Urothelium cell line (cell line): ENCODE measurements around the gene RNGTT.
"Not testable (repeated sequence)": the region's sequence is repeated elsewhere in the genome, so short reads cannot be mapped to it uniquely, and the experiment has no call there.

ENCODE experiments used
- DNase-seq: peaks from one replicate; pipeline ENCODE4 v3.0.0; 2011; ENCODE audit warnings: low spot score, mixed read lengths
- FAIRE-seq: peaks from 2 replicates; lab custom pipeline; 2011; peaks lifted over from hg19 to GRCh38; lab: Jason Lieb, UNC

Gene RNGTT

GRCh38 chr6:88963139-88964090 lies at the start of gene RNGTT:
RNGTT (minus strand) TSS chr6:88963618; CDS start chr6:88963409, 209 bp downstream.
- FAIRE-seq (no peak), DNase-seq (peak; percentile 95)

- no peak for FAIRE-seq
These were observed 48.0 kb upstream of the RNGTT start for GRCh38 chr6:89011436-89011835.

GRCh38 chr6:89010825-89011224 lies 47.4 kb upstream of the RNGTT start:
- no peak for DNase-seq
- FAIRE-seq, result no peak

More at GRCh38 chr6:89011436-89011835, 48.0 kb upstream of the RNGTT start:
- DNase-seq, result no peak

DNA sequence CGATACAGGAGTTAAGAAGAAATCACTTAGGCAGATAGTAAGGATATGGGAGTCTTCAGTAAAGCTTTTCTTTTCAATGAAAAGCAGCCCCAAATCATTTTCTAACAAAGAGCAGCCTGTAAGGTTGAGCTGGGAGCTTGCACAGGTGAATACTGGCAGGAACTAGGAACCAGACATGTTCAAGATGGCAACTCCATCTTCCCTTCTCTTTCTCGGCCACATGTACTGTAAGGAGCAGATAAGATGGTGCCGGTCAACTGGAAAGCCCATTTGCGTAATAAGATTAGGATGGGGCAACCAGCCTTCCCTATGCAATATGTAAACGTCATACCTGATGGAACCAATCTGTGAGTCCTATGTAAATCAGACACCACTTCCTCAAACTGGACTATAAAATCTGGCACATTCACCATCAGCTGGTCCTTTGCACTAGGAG lies 46.2 kb upstream of the RNGTT start:
- no peak for FAIRE-seq

GRCh38 chr6:89008815-89009374 lies 45.5 kb upstream of the RNGTT start:
- no peak for FAIRE-seq

More for the DNA sequence above, 46.2 kb upstream of the RNGTT start:
- DNase-seq, result no peak

DNA sequence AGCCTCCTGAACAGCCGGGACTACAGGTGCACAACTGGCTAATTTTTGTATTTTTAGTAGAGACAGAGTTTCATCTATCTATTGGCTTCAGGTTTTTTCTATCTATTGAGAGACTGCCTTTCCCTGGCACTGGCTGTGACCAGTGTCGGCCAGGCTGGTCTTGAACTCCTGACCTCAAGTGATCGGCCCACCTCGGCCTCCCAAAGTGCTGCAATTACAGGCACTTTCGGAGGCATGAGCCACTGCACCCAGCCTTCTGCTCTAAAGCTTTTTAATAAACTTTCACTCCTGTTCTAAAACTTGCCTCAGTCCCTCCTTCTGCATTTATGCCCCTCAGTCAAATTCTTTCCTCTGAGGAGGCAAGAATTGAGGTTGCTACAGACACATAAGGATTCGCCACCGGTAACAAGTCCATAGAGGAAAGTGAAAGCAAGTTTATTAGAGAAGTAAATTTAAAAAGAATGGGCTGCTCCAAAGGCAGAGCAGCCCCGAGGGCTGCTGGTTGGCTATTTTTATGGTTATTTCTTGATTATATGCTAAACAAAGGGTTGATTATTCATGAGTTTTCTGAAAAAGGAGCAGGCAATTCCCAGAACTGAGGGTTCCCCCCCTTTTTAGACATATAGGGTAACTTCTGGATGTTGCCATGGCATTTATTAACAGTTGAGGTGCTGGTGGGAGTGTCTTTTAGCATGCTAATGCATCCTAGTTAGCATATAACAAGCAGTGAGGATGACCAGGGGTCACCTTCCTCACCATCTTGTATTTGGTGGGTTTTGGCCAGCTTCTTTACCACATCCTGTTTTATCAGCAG lies 44.8 kb upstream of the RNGTT start:
- DNase-seq (no peak), FAIRE-seq (no peak)

More at GRCh38 chr6:89008815-89009374, 45.5 kb upstream of the RNGTT start:
- no peak for DNase-seq

DNA sequence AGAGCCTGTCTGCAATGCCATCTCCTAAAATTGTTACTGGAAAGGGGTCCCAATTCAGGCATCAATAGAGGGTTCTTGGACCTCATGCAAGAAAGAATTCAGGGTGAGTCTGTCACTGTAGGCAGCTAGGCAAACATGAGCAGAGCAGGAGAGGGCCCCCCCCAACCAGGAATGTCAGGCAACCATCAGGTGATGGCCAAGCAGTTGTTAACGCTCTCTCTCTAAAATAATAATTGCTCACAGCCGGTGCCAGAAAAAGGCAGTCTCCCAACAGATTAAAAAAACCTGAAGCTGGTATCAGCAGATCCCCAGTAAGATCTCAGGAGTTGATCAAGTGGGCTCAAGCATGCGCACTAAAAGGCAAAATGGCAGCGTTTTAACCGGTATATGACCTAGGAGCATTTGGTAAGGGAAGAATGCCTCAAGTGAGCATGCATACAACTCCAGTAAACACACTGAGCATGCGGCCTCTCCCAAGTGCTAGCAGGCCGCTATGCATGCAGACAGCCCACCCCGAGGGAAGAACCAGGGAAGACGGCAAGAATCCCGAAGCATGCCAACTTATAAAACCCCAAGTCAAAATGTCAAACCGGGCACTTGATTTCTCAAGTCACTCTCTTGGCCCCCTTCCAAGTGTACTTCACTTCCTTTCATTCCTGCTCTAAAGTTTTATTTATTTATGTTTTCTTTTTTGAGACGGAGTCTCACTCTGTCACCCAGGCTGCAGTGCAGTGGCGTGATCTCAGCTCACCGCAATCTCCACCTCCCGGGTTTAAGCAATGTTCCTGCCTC lies 44.0 kb upstream of the RNGTT start:
- FAIRE-seq (no peak), DNase-seq (no peak)

- no peak for DNase-seq
- FAIRE-seq, result no peak
These were observed 39.1 kb upstream of the RNGTT start for GRCh38 chr6:89002523-89002922.

DNA sequence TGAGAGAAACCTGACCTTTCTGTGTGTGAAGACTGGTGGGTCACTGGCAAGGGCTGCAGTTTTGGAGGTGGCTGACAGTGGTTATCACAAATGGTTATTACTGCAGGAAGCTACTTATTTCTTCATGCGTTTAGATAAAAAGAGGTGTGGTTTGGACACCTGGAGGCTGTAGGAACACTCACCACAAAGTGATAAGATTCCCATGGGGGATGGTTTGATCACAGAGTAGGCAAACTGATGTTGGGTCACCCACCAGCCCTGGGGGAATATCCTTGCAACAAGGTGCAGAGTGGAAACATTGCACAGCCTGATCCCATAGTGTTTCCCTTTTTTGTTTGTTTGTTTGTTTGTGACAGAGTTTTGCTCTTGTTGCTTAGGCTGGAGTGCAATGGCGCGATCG lies 33.9 kb upstream of the RNGTT start:
- no peak for FAIRE-seq
- DNase-seq, result no peak

- DNase-seq (no peak), FAIRE-seq (no peak)
These were observed 29.5 kb upstream of the RNGTT start for GRCh38 chr6:88992741-88993552.

GRCh38 chr6:88989215-88989614 lies 25.8 kb upstream of the RNGTT start:
- FAIRE-seq, result no peak
- no peak for DNase-seq

DNA sequence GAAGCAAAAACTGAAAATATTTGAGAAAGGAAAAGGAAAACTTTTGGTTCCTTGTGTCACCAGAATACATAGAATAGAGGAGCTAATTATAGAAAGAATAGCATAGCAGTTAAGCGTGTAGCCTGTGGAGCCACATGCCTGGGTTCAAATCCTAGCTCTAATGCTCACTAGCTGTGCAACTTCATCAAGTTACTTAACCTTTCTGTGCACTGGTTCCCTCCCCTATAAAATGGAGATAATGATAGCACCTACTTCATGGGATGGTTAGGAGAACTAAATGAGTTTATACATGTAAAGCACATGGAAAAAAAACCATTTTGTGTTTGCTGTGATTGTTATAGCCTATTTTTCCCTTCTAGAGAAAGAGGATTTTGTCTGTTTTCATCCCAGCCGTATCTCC lies 24.5 kb upstream of the RNGTT start:
- DNase-seq (no peak), FAIRE-seq (no peak)

DNA sequence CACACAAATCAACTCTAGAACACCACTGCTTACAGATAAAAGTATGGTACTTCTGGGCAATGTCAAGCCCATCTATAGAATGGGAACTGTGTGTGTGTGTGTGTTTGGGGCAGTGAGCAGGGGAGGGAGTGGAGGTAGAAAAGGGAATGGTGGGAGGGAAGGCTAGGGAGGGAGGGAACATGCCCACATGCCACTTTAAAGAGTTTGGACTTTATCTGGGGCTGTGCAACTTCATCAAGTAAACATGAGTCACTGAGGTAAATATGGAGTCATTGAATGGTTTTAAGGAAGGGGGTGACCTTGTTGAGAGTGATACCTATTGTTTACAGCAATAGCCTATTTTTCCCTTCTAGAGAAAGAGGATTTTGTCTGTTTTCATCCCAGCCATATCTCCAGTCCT lies 22.5 kb upstream of the RNGTT start:
- no peak for FAIRE-seq
- no peak for DNase-seq

DNA sequence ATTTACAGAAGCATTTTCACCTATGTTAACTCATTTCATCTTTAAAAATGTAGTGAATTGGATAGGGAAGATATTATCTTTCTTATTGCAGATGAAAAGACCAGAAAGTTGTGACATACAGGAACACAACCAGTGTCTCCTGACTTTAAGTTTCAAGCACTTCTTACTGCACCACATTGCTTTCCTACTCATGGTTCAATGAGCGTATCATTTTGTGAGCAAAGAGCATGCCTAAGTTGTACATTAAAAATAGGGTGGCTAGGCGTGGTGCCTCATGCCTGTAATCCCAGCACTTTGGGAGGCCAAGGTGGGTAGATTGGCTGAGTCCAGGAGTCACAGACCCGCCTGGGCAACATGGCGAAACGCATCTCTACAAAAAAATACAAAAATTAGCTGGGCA lies 21.2 kb upstream of the RNGTT start:
- DNase-seq (no peak), FAIRE-seq (no peak)

DNA sequence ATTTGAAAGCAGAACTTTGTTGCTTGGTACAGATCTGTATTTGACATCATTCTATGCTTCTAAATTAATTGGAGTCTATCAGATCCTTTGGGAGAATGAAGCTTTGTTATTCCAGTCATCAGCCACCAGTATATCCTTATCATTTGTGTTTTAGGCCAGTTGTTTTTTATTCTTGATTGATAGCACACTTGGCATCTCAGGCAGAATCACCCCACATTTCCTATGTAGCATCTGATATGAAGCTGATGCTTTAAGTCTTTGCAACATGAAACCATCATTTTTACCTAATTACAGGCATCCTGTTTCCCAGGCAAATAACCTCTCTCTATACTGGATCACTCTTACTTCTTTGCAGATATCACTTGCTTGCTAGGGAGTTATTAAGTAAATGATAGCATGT lies 20.7 kb upstream of the RNGTT start:
- DNase-seq, result no peak
- FAIRE-seq, result no peak

DNA sequence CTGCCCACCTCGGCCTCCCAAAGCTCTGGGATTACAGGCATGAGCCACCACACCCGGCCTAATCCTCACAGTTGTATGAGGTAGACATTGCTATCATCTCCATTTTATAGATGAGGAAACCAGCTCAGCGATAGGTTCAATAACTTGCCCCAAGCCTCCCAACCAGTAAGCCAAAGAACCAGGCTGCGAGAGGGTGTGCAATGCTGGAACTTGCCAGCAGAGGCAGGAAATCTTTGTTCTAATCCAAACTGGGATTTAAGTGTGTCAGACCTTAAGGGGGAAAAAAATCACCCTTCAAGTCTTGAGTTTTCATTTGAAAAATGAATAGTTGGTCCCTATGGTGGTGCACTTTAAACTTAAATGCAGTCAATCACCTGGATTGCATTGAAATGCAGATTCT lies 20.1 kb upstream of the RNGTT start:
- no peak for FAIRE-seq

GRCh38 chr6:88983129-88983528 lies 19.7 kb upstream of the RNGTT start:
- not testable (repeated sequence) for FAIRE-seq, DNase-seq

More for the DNA sequence above, 20.1 kb upstream of the RNGTT start:
- peak; percentile 13 for DNase-seq

GRCh38 chr6:88982720-88983119 lies 19.3 kb upstream of the RNGTT start:
- FAIRE-seq, result no peak
- peak; percentile 46 for DNase-seq

DNA sequence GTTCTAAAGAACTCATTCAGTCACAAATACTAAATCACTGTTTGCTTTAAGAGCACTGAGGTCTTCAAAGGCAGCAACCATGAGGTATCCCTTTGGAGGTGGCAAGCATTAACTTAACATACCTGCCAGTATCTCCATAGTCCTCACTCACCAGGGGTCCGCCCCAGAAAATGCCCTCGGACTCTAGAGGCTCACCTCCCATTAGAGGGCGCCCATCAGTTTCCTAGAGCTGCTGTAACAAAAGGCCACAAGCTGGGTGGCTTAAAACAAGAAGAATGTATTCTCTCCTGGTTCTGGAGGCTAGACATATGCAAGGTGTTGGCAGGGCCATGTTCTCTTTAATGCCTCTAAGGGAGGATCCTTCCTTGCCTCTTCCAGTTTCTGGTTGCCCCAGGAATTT lies 12.0 kb upstream of the RNGTT start:
- DNase-seq (no peak), FAIRE-seq (no peak)
